CD4-positive, alpha-beta T cell treated with Interleukin-4 for 1 hour (primary cell): ENCODE data around the gene STX11.
"Not testable (repeated sequence)": the region's sequence is repeated elsewhere in the genome, so short reads cannot be mapped to it uniquely, and the experiment has no call there.

Experiments
- DNase-seq, 2 donors: peaks; one replicate each; pipeline ENCODE4 v3.0.0-alpha.2; 2020 to 2022

STX11 gene

GRCh38 chr6:144149894-144150709 lies at the start of gene STX11:
STX11 (plus strand) TSS chr6:144150517; CDS start chr6:144186628, 36,111 bp downstream.
- peak; percentile 81 to 88 for DNase-seq

- DNase-seq = no peak
Measured at GRCh38 chr6:144103026-144103563, 47.2 kb upstream of the STX11 start.

GRCh38 chr6:144104488-144104887 lies 45.8 kb upstream of the STX11 start:
- no peak for DNase-seq

- peak in 1 of 2 donors; percentile 84 for DNase-seq
Measured at GRCh38 chr6:144104898-144105487, 45.3 kb upstream of the STX11 start.

GRCh38 chr6:144106206-144106605 lies 44.1 kb upstream of the STX11 start:
- DNase-seq = no peak

GRCh38 chr6:144110210-144110609 lies 40.1 kb upstream of the STX11 start:
- DNase-seq = no peak

- no peak for DNase-seq
Measured at GRCh38 chr6:144113366-144113765, 37.0 kb upstream of the STX11 start.

GRCh38 chr6:144115219-144115618 lies 35.1 kb upstream of the STX11 start:
- DNase-seq = no peak

- DNase-seq = no peak
Measured at GRCh38 chr6:144119376-144119775, 30.9 kb upstream of the STX11 start.

GRCh38 chr6:144122861-144123260 lies 27.5 kb upstream of the STX11 start:
- DNase-seq = no peak

GRCh38 chr6:144123421-144123820 lies 26.9 kb upstream of the STX11 start:
- no peak for DNase-seq

GRCh38 chr6:144123836-144124235 lies 26.5 kb upstream of the STX11 start:
- no peak for DNase-seq

GRCh38 chr6:144127097-144127496 lies 23.2 kb upstream of the STX11 start:
- no peak for DNase-seq

- no peak for DNase-seq
Measured at GRCh38 chr6:144129469-144129868, 20.8 kb upstream of the STX11 start.

- DNase-seq = no peak
Measured at GRCh38 chr6:144131248-144131709, 19.0 kb upstream of the STX11 start.

- not testable (repeated sequence) for DNase-seq
Measured at GRCh38 chr6:144132167-144132690, 18.1 kb upstream of the STX11 start.

GRCh38 chr6:144133225-144133821 lies 17.0 kb upstream of the STX11 start:
- no peak for DNase-seq

- no peak for DNase-seq
Measured at GRCh38 chr6:144134176-144134575, 16.1 kb upstream of the STX11 start.

- no peak for DNase-seq
Measured at GRCh38 chr6:144134737-144135136, 15.6 kb upstream of the STX11 start.

- DNase-seq = no peak
Measured at GRCh38 chr6:144138542-144138941, 11.8 kb upstream of the STX11 start.

- no peak for DNase-seq
Measured at GRCh38 chr6:144139817-144140216, 10.5 kb upstream of the STX11 start.

- DNase-seq = no peak
Measured at GRCh38 chr6:144140867-144141266, 9.4 kb upstream of the STX11 start.

- no peak for DNase-seq
Measured at GRCh38 chr6:144141470-144141869, 8.8 kb upstream of the STX11 start.
